AG09319 (cell line): ENCODE measurements around the gene TWIST2.

ENCODE experiments used
- DNase-seq: peaks from one replicate; pipeline ENCODE4 v3.0.0-alpha.2; 2010; ENCODE audit warnings: low read depth; ENCODE audit errors: extremely low read depth
- CTCF ChIP-seq: IDR thresholded peaks from 2 replicates; pipeline ENCODE4 v1.5.1; 2011; ENCODE audit warnings: low read depth, mild to moderate bottlenecking, inconsistent platforms, low read length, moderate library complexity

TWIST2 gene

GRCh38 chr2:238820197-238820596 is 27.7 kb upstream of the TWIST2 start:
- no peak for TF ChIP-seq CTCF
- DNase-seq, result no peak

GRCh38 chr2:238820916-238821315 is 27.0 kb upstream of the TWIST2 start:
- no peak for DNase-seq
- no peak for TF ChIP-seq CTCF

GRCh38 chr2:238821391-238821790 is 26.5 kb upstream of the TWIST2 start:
- no peak for DNase-seq
- no peak for TF ChIP-seq CTCF

GRCh38 chr2:238821944-238822670 is 25.8 kb upstream of the TWIST2 start:
- TF ChIP-seq CTCF, result no peak
- DNase-seq, result no peak

- no peak for TF ChIP-seq CTCF
- no peak for DNase-seq
Observed at GRCh38 chr2:238822955-238823354, 24.9 kb upstream of the TWIST2 start.

GRCh38 chr2:238831177-238831576 is 16.7 kb upstream of the TWIST2 start:
- TF ChIP-seq CTCF, result no peak
- no peak for DNase-seq

GRCh38 chr2:238834982-238835381 is 12.9 kb upstream of the TWIST2 start:
- DNase-seq, result no peak

More at GRCh38 chr2:238834982-238835381, 12.9 kb upstream of the TWIST2 start:
- no peak for TF ChIP-seq CTCF
